Skeletal muscle tissue (tissue), 4 donors: ENCODE measurements around the gene NR2C2. TPM values are rescaled to one million over a fixed set of nuclear protein-coding genes. Genes with fewer than 3 reads are reported as not detected.

ENCODE experiments used
- H3K27ac ChIP-seq: one replicate; pipeline ENCODE4 v1.7.0; 2013; ENCODE audit warnings: mild to moderate bottlenecking, low read depth, low read length, inconsistent platforms
- H3K27me3 ChIP-seq, 3 donors: one replicate each; pipeline ENCODE4 v1.7.0; 2013; ENCODE audit warnings: low read length in 3 of 3; ENCODE audit not compliant: control insufficient read depth in 3 of 3, insufficient read depth in 3 of 3
- H3K36me3 ChIP-seq, 3 donors: one replicate each; pipeline ENCODE4 v1.7.0; 2013; ENCODE audit warnings: low read length in 3 of 3; ENCODE audit not compliant: control insufficient read depth in 3 of 3, insufficient read depth in 3 of 3
- H3K4me1 ChIP-seq, 3 donors: one replicate each; pipeline ENCODE4 v1.7.0; 2013; ENCODE audit warnings: low read length in 3 of 3, mild to moderate bottlenecking in 3 of 3; ENCODE audit not compliant: control insufficient read depth in 3 of 3, insufficient read depth in 3 of 3
- H3K4me3 ChIP-seq, 3 donors: one replicate each; pipeline ENCODE4 v1.7.0; 2013; ENCODE audit warnings: low read length in 3 of 3
- H3K9ac ChIP-seq, 3 donors: one replicate each; pipeline ENCODE4 v1.7.0; 2013; ENCODE audit warnings: low read length in 3 of 3, mild to moderate bottlenecking in 3 of 3, moderate library complexity in 2 of 3, low read depth in 1 of 3
- H3K9me3 ChIP-seq, 3 donors: one replicate each; pipeline ENCODE4 v1.7.0; 2013; ENCODE audit warnings: low read length in 3 of 3; ENCODE audit not compliant: control insufficient read depth in 3 of 3
- total RNA-seq: library from RNA; depleted of rRNA; stranded (reverse); fragments of >200 nt; gene quantifications from one replicate; pipeline ENCODE4 v1.2.3, GENCODE V29; 2014
- donor health status: Osteomylitis.

Gene NR2C2
- total RNA-seq, 1 donor from 2014 or later = 27.7 TPM

DNA sequence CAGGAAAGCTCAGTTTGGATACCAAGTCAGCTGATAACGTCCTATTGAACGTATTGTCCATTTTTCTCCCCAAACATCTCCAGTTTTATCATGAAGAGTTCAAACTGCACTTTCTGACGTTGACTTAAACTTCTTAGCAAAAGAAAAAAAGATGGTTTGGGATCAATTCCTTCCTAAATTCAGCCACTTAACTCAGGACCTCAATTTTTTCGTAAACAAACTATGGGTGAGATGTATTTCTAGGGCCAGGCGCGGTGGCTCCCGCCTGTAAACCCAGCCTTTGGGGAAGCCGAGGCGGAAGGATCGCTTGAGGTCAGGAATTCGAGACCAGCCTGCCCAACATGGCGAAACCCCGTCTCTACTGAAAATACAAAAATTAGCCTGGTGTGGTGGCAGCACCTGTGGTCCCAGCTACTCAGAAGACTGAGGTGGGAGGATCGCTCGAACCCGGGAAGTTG lies 118.2 kb downstream of the NR2C2 start:
- H3K4me1 ChIP-seq = peaks cover 13 to 20% (median 17%) of the 10 kb centered on the region in 3 donors
- H3K4me3 ChIP-seq = peak overlapping the region; percentile 91 to 96 (median 93)
- no peaks in the 10 kb centered on the region for H3K27me3 ChIP-seq
- peak overlapping the region; percentile 57 to 98 (median 92) for H3K9ac ChIP-seq
- H3K9me3 ChIP-seq = no peaks in the 10 kb centered on the region
- peaks cover 0 to 4% (median 2%) of the 10 kb centered on the region in 3 donors for H3K36me3 ChIP-seq
- peak overlapping the region; percentile 95 for H3K27ac ChIP-seq

DNA sequence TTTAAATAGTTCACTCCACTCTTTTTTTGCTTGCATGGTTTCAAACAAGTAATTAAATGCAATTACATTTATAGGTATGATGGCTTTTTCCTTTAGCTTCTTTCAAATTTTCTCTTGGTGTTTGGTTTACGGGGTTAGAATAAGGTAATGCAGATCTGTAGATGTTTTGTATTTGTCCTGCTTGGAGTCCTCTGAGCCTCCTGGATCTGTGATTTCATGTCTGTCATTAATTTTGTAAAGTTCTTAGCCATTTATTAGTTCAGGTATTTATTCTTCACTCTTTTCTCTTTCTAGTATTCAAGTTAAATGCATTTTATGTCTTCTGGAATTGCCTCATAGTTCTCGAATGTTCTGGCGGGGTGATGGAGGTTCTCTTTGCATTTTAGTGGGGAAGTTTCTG lies 119.1 kb downstream of the NR2C2 start:
- Histone ChIP-seq H3K4me1 (peaks cover 13 to 20% (median 17%) of the 10 kb centered on the region in 3 donors), H3K9ac (no peak overlapping the region), H3K4me3 (no peak overlapping the region), H3K9me3 (no peaks in the 10 kb centered on the region), H3K27me3 (no peaks in the 10 kb centered on the region), H3K36me3 (peaks cover 2 to 6% (median 5%) of the 10 kb centered on the region in 3 donors), H3K27ac (no peak overlapping the region)

DNA sequence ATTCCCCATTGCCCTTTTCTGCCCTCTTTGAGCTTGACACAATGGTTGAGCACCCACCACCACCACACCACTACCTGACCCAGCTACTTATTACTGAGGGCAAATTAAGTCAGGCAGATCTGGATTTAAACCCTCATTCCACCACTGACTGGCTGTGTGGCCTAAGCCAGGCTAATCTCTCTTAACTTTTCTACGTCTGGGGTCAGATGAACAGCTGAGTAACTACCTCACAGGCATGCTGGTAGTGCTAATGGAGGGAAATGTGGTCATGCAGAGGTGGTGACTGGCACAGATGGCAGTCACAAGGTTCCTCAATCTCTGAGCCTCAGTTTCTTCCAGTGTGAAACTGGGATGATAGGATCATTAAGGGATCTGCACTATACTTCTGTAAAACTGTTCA lies 122.1 kb downstream of the NR2C2 start:
- Histone ChIP-seq H3K27ac (no peak overlapping the region), H3K9ac (no peak overlapping the region), H3K36me3 (peaks cover 15 to 27% (median 22%) of the 10 kb centered on the region in 3 donors), H3K4me3 (no peak overlapping the region), H3K27me3 (no peaks in the 10 kb centered on the region), H3K4me1 (peaks cover 0 to 5% (median 2%) of the 10 kb centered on the region in 3 donors), H3K9me3 (no peaks in the 10 kb centered on the region)

DNA sequence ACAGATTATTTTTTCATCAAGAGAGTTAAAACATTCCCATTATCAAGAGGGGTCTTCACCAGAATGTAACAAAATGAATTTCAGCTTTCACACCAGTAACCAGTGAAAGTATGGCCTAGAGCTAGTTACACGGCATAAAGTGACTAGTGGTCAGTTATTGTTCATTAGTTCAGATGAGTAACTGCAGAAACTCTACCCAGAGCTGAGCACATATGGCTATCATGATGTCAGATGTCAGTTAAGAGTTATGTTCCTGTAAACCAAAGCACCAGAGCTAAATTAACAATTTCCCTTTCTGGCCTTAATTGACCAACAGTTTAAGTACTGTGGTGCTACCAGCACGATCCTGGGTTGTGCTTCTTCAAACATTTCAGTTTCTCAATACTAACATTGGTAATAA lies 124.3 kb downstream of the NR2C2 start:
- Histone ChIP-seq H3K4me1 (no peaks in the 10 kb centered on the region), H3K9me3 (no peaks in the 10 kb centered on the region), H3K9ac (no peak overlapping the region), H3K4me3 (no peak overlapping the region), H3K27ac (no peak overlapping the region), H3K36me3 (peaks cover 34 to 49% (median 44%) of the 10 kb centered on the region in 3 donors), H3K27me3 (no peaks in the 10 kb centered on the region)

- H3K36me3 ChIP-seq = peaks cover 54 to 69% (median 64%) of the 10 kb centered on the region in 3 donors
- no peaks in the 10 kb centered on the region for H3K27me3 ChIP-seq
- H3K9me3 ChIP-seq = no peaks in the 10 kb centered on the region
- H3K9ac ChIP-seq = no peak overlapping the region
- H3K27ac ChIP-seq = no peak overlapping the region
- no peaks in the 10 kb centered on the region for H3K4me1 ChIP-seq
- H3K4me3 ChIP-seq = no peak overlapping the region
These were observed 127.1 kb downstream of the NR2C2 start for GRCh38 chr3:15074500-15074899.

DNA sequence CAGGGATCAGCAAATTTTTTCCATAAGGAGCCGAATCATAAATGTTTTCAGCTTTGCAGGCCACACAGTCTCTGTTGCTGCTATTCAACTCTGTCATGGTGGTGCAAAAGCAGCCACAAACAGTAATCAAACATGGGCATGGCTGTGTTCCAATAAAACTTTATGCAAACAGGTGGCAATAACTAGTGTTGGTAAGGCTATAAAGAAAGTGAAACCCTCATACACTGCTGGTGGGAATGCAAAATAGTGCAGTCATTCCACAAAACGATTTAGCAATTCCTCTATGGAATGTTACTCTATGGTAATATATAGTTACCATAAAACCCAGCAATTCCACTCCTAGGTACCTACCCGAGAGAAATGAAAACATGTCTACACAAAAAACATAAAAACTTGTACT lies 131.7 kb downstream of the NR2C2 start:
- Histone ChIP-seq H3K4me1 (no peaks in the 10 kb centered on the region), H3K27me3 (no peaks in the 10 kb centered on the region), H3K27ac (no peak overlapping the region), H3K9me3 (no peaks in the 10 kb centered on the region), H3K4me3 (no peak overlapping the region), H3K36me3 (peaks cover 78 to 90% (median 82%) of the 10 kb centered on the region in 3 donors), H3K9ac (no peak overlapping the region)

- Histone ChIP-seq H3K27ac (no peak overlapping the region), H3K9me3 (no peaks in the 10 kb centered on the region), H3K27me3 (no peaks in the 10 kb centered on the region), H3K4me3 (no peak overlapping the region), H3K36me3 (peaks cover 66 to 84% (median 76%) of the 10 kb centered on the region in 3 donors), H3K4me1 (no peaks in the 10 kb centered on the region), H3K9ac (no peak overlapping the region)
These were observed 134.7 kb downstream of the NR2C2 start for GRCh38 chr3:15081960-15082664.

DNA sequence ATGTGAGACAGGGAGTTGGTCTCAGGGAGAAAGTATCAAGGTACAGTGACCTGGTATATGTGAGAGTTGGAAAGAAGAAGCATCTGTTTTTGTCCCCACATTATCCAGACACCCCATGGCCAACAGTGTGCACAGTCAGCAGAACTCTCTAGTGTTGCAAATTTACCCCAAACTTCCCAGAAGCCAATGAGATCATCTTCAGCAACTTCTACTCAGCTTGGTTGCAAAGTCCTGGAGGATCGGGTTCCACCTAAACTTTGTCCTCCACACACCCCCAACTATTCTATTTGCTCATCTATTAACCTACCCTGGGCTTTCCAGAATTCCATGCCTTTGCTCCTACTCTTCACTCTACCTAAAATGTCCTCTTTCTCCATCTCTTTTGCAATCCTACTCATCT lies 135.9 kb downstream of the NR2C2 start:
- Histone ChIP-seq H3K27me3 (no peaks in the 10 kb centered on the region), H3K36me3 (peaks cover 55 to 77% (median 68%) of the 10 kb centered on the region in 3 donors), H3K9me3 (no peaks in the 10 kb centered on the region), H3K4me1 (no peaks in the 10 kb centered on the region), H3K9ac (no peak overlapping the region), H3K4me3 (no peak overlapping the region), H3K27ac (no peak overlapping the region)

GRCh38 chr3:15086263-15086662 lies 138.9 kb downstream of the NR2C2 start:
- H3K4me3 ChIP-seq = no peak overlapping the region
- peaks cover 45 to 73% (median 58%) of the 10 kb centered on the region in 3 donors for H3K36me3 ChIP-seq
- no peaks in the 10 kb centered on the region for H3K4me1 ChIP-seq
- no peaks in the 10 kb centered on the region for H3K27me3 ChIP-seq
- H3K27ac ChIP-seq = no peak overlapping the region
- no peak overlapping the region for H3K9ac ChIP-seq
- H3K9me3 ChIP-seq = no peaks in the 10 kb centered on the region

GRCh38 chr3:15086699-15087098 lies 139.3 kb downstream of the NR2C2 start:
- H3K9me3 ChIP-seq = no peaks in the 10 kb centered on the region
- no peaks in the 10 kb centered on the region for H3K27me3 ChIP-seq
- H3K9ac ChIP-seq = no peak overlapping the region
- no peak overlapping the region for H3K27ac ChIP-seq
- H3K36me3 ChIP-seq = peaks cover 42 to 73% (median 57%) of the 10 kb centered on the region in 3 donors
- H3K4me3 ChIP-seq = no peak overlapping the region
- no peaks in the 10 kb centered on the region for H3K4me1 ChIP-seq
